GM12878 (cell line): ENCODE results near the gene TTC39C. TPM values are rescaled to one million over a fixed set of nuclear protein-coding genes. Genes with fewer than 3 reads are reported as not detected.

ENCODE experiments used
- ATAC-seq: fragments of 200-7000 bp; cut with Tn5 transposase; 3 replicates; pipeline ENCODE4 v1.9.1; 2020; ENCODE audit warnings: mild to moderate bottlenecking, moderate library complexity
- BruUV-seq: library from RNA; stranded (reverse); fragments of 400-500 nt; replicated peaks from 2 replicates; lab custom pipeline; 2021; lab: Mats Ljungman, UMichigan
- CTCF ChIA-PET: fragments of 300-600 bp; sonication (Branson Sonifier 250); formaldehyde crosslinking; extraction: SDS; loops from one replicate; lab custom pipeline; 2021; ENCODE audit warnings: inconsistent platforms; lab: Yijun Ruan, JAX
- POLR2A ChIA-PET: fragments of 350-600 bp; formaldehyde crosslinking; extraction: SDS; loops from one replicate; lab custom pipeline; 2021; ENCODE audit warnings: inconsistent platforms; lab: Charles Lee
- RAD21 ChIA-PET: fragments of 300-600 bp; sonication (Branson Sonifier 250); formaldehyde crosslinking; loops from one replicate; lab custom pipeline; 2023; ENCODE audit warnings: antibody characterized with exemption; ENCODE audit not compliant: unreplicated experiment; lab: Charles Lee
- SMC1A ChIA-PET: fragments of 300-600 bp; sonication (Branson Sonifier 250); formaldehyde crosslinking; loops from one replicate; lab custom pipeline; 2023; ENCODE audit not compliant: unreplicated experiment, uncharacterized antibody; lab: Charles Lee
- DNase-seq: peaks from one replicate; pipeline ENCODE4 v3.0.0-alpha.2; 2011; ENCODE audit warnings: low read depth, low spot score
- FAIRE-seq: peaks from 3 replicates; lab custom pipeline; 2011; peaks lifted over from hg19 to GRCh38; lab: Jason Lieb, UNC
- H2AFZ ChIP-seq: 2 replicates; pipeline ENCODE4 v1.6.0; 2011; ENCODE audit warnings: low read depth, low read length, control low read depth; ENCODE audit not compliant: control insufficient read depth
- H3K27ac ChIP-seq: 2 replicates; pipeline ENCODE4 v1.5.1; 2011; ENCODE audit warnings: control low read depth; ENCODE audit not compliant: control insufficient read depth, insufficient read depth
- H3K27me3 ChIP-seq, 2 experiments: replicated peaks in 1 of 2; 2 replicates each; pipeline versions ENCODE4 v1.6.0 to v1.6.1; 2011; ENCODE audit warnings: low read length in 1 of 2; ENCODE audit not compliant: control insufficient read depth in 2 of 2, insufficient read depth in 2 of 2
- H3K36me3 ChIP-seq, 2 experiments: 2 replicates each; pipeline ENCODE4 v1.5.1; 2011; ENCODE audit warnings: low read length in 1 of 2; ENCODE audit not compliant: control insufficient read depth in 2 of 2, insufficient read depth in 2 of 2
- H3K4me1 ChIP-seq: 2 replicates; pipeline ENCODE4 v1.6.1; 2011; ENCODE audit warnings: mild to moderate bottlenecking, low read length, moderate library complexity, mixed read lengths; ENCODE audit not compliant: control insufficient read depth, insufficient read depth
- H3K4me2 ChIP-seq: 2 replicates; pipeline ENCODE4 v1.6.0; 2011; ENCODE audit warnings: control low read depth; ENCODE audit not compliant: control insufficient read depth, insufficient read depth
- H3K4me3 ChIP-seq: fragments of 200-600 bp; sonication (generic); 2 replicates; pipeline ENCODE4 v1.5.1; 2016
- H3K79me2 ChIP-seq: 2 replicates; pipeline ENCODE4 v1.6.0; 2011; ENCODE audit warnings: low read length; ENCODE audit not compliant: control insufficient read depth, insufficient read depth
- H3K9ac ChIP-seq: 2 replicates; pipeline ENCODE4 v1.8.0; 2011; ENCODE audit warnings: low read length, control low read depth, mixed read lengths; ENCODE audit not compliant: control insufficient read depth, insufficient read depth
- H3K9me3 ChIP-seq: replicated peaks from 3 replicates; pipeline ENCODE4 v1.5.1; 2011; ENCODE audit warnings: mild to moderate bottlenecking, low read length; ENCODE audit not compliant: control insufficient read depth, insufficient read depth
- H4K20me1 ChIP-seq: 2 replicates; pipeline ENCODE4 v1.6.0; 2011; ENCODE audit not compliant: control insufficient read depth, insufficient read depth
- CEBPB ChIP-seq, 2 experiments: fragments of 150-350 bp in 1 of 2; IDR thresholded peaks; 2 replicates each; pipeline ENCODE4 v1.6.1; 2012 to 2014; ENCODE audit warnings: low read depth in 2 of 2, low read length in 2 of 2, borderline replicate concordance in 1 of 2, inconsistent platforms in 1 of 2
- DPF2 ChIP-seq: fragments of 450-650 bp; IDR thresholded peaks from 2 replicates; pipeline ENCODE4 v1.6.1; 2017; ENCODE audit warnings: mild to moderate bottlenecking
- EZH2 ChIP-seq: IDR thresholded peaks from 2 replicates; pipeline ENCODE4 v1.6.1; 2012; ENCODE audit warnings: low read depth, mild to moderate bottlenecking, control low read depth, inconsistent platforms, low read length, borderline replicate concordance; ENCODE audit not compliant: control insufficient read depth
- FOXM1 ChIP-seq: IDR thresholded peaks from 2 replicates; pipeline ENCODE4 v1.6.1; 2012; ENCODE audit warnings: low read depth, mild to moderate bottlenecking, inconsistent platforms, low read length, moderate library complexity
- KLF5 ChIP-seq: fragments of 450-650 bp; IDR thresholded peaks from 2 replicates; pipeline ENCODE4 v1.6.1; 2014; ENCODE audit warnings: mild to moderate bottlenecking; ENCODE audit not compliant: partially characterized antibody
- POLR2AphosphoS5 ChIP-seq: IDR thresholded peaks from 2 replicates; pipeline ENCODE4 v1.6.1; 2011; ENCODE audit warnings: mild to moderate bottlenecking, low read length, inconsistent platforms
- RB1 ChIP-seq: fragments of 450-650 bp; formaldehyde crosslinking; IDR thresholded peaks from 2 replicates; pipeline ENCODE4 v1.6.1; 2017; ENCODE audit warnings: mild to moderate bottlenecking, borderline replicate concordance
- ZNF217 ChIP-seq: fragments of 450-650 bp; IDR thresholded peaks from 2 replicates; pipeline ENCODE4 v1.6.1; 2017; ENCODE audit warnings: antibody characterized with exemption, mild to moderate bottlenecking
- ZZZ3 ChIP-seq: IDR thresholded peaks from 2 replicates; pipeline ENCODE4 v1.6.1; 2011; ENCODE audit warnings: low read depth; ENCODE audit not compliant: control insufficient read depth, insufficient read length
- whole genome bisulfite sequencing: methylation state at CpG from one replicate; pipeline ENCODE4 v1.1.6; 2016; ENCODE audit warnings: low lambda C conversion rate; ENCODE audit not compliant: insufficient replicate concordance, insufficient coverage; ENCODE audit errors: missing lambda C conversion rate; 5-methylcytosine and 5-hydroxymethylcytosine counted together
- in situ Hi-C: fragments of 300-500 bp; cut with MboI; formaldehyde crosslinking; loops from 9 replicates; pipeline ENCODE4 v1.14.3; 2018; ENCODE audit warnings: mixed read lengths
- intact Hi-C: fragments of 100-400 bp; cut with micrococcal nuclease; formaldehyde crosslinking; loops from one replicate; pipeline ENCODE4 v1.14.2; 2022; ENCODE audit not compliant: unreplicated experiment
- polyA plus RNA-seq, 11 experiments: library from polyadenylated mRNA; depleted of rRNA in 4 of 11; unstranded in 6 of 11; stranded (reverse) in 5 of 11; fragments of >200 nt; fragmentation: Nextera tagmentation in 4 of 11; fragmentation: Illumina TruSeq in 1 of 11; extraction: Ambion mirVana in 4 of 11; extraction: Trizol in 1 of 11; gene quantifications; 1 replicate in 1 of 11; 2 replicates in 10 of 11; pipeline versions ENCODE4 v1.2.1 to v1.2.3, GENCODE V29; 2011 to 2016; ENCODE audit warnings: inconsistent platforms in 2 of 11, missing spikeins in 2 of 11, low read depth in 1 of 11
- total RNA-seq, 4 experiments: library from RNA; depleted of rRNA in 3 of 4; stranded (reverse); fragments of >200 nt in 3 of 4; fragmentation: Illumina TruSeq in 1 of 4; extraction: Trizol in 1 of 4; gene quantifications; 2 replicates each; pipeline versions ENCODE4 v1.2.1 to v1.2.3, GENCODE V29; 2013 to 2021
- TF ChIP-seq, protein P1 (sequence below): fragments of 450-650 bp; formaldehyde crosslinking; IDR thresholded peaks from 2 replicates; pipeline ENCODE4 v1.5.0; 2022; ENCODE audit warnings: mild to moderate bottlenecking, missing genetic modification characterization
- TF ChIP-seq, protein P2 (sequence below): fragments of 450-650 bp; IDR thresholded peaks from 2 replicates; pipeline ENCODE4 v1.6.1; 2018; ENCODE audit warnings: borderline replicate concordance, mild to moderate bottlenecking; ENCODE audit not compliant: partially characterized antibody

Gene TTC39C
- total and polyA plus RNA-seq, 10 of the 15 experiments (the other 5 are each of a cell fraction or from before 2014, with no cell fraction given), result 21.1 to 91.0 (median 64.8) TPM

DNA sequence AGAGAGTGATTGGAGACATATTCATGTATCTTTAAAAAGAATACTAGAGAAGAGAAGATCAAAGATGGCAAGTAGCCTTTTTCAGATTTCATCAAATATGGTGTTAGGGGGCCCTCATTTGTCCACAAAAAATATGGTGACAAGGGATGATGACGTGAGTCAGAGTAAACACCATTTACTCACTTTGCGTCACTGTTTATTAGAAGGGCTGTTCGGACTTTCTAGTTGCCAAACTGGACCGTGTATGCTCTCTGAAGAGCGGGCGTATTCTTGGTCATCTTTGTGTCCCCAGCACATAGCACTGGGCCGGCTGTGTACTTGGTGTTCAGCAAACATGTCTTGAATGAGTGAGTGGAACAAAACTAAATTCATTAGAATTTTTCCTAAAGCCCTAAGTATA, 37.5 kb downstream of the TTC39C start:
- Histone ChIP-seq H4K20me1 (no peaks in the 10 kb centered on the region), H3K4me2 (no peak overlapping the region), H3K4me1 (peaks cover 40% of the 10 kb centered on the region)
- DNase-seq, result no peak
- BruUV-seq, result no TSS peak
- TF ChIP-seq POLR2AphosphoS5, result no peak
- TF ChIP-seq, all 136 proteins: peak for 0
- Histone ChIP-seq H3K27me3 (no peaks in the 10 kb centered on the region), H3K36me3 (no peaks in the 10 kb centered on the region), H3K79me2 (peaks cover 58% of the 10 kb centered on the region), H3K4me3 (no peak overlapping the region), H3K9ac (no peak overlapping the region), H3K9me3 (no peaks in the 10 kb centered on the region), H3K27ac (no peak overlapping the region; the same call in 1 of the 2 replicates), H2AFZ (no peak overlapping the region)
- POLR2A ChIA-PET, result no interaction called here
- WGBS, result 90% methylated on average over 7 of the region's 7 CpGs
- CTCF ChIA-PET, result no interaction called here
- SMC1A ChIA-PET, result interaction anchor here (1.7 kb wide), 1 partner anchor 9 kb away, joined by 5 read pairs; no protein-coding TSS in a partner anchor
- intact Hi-C loops, result no loop called here
- RAD21 ChIA-PET, result no interaction called here
- FAIRE-seq, result no peak
- in situ Hi-C loops, result no loop called here
- no peak for ATAC-seq

DNA sequence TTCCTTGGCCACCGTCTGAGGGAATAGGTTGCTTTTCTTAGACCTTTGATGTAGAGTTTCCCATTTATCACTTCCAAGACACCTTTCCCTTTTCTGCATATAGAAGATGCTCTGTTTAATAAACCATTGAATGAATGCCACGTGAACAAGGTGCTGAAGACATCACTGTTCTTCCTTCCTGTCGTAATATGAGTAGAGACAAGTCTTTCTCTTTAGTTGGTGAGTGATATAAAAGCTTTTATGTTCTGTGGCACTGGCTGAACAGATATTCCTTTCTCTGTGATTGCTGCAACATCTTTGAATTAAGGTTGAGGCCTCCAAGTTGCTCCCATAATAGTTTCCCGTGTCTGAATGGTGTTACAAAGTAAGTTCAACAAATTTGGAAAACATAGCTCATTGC, 38.7 kb downstream of the TTC39C start:
- BruUV-seq, result no TSS peak
- H3K9me3 ChIP-seq, result 0 out of 3 replicates have a peak, but pooled peaks cover 2% of the 10 kb centered on the region
- ChIA-PET POLR2A (no interaction called here), CTCF (interaction anchor here (0.6 kb wide), 1 partner anchor 1592 kb away, joined by 4 read pairs; no protein-coding TSS in a partner anchor), SMC1A (interaction anchor here (0.5 to 1.7 kb wide), 3 partner anchors 10 to 151 kb away, joined by 3 to 5 read pairs (median 4); no protein-coding TSS in a partner anchor), RAD21 (interaction anchor here (1.3 kb wide), 2 partner anchors 15 to 86 kb away, joined by 3 read pairs; no protein-coding TSS in a partner anchor)
- H3K27me3 ChIP-seq, result no peaks in the 10 kb centered on the region
- no peak overlapping the region for H3K27ac ChIP-seq
- FAIRE-seq (no peak), DNase-seq (no peak), ATAC-seq (no peak)
- no peaks in the 10 kb centered on the region for H4K20me1 ChIP-seq
- peaks cover 65% of the 10 kb centered on the region for H3K79me2 ChIP-seq
- no peak overlapping the region for H2AFZ ChIP-seq
- no peak overlapping the region for H3K9ac ChIP-seq
- H3K36me3 ChIP-seq, result no peaks in the 10 kb centered on the region
- H3K4me1 ChIP-seq, result peaks cover 40% of the 10 kb centered on the region
- intact Hi-C loops (no loop called here), in situ Hi-C loops (no loop called here)
- no peak overlapping the region for H3K4me3 ChIP-seq
- no peak overlapping the region for H3K4me2 ChIP-seq
- WGBS, result 59% methylated on average over 4 of the region's 4 CpGs
- TF ChIP-seq, protein P1, sequence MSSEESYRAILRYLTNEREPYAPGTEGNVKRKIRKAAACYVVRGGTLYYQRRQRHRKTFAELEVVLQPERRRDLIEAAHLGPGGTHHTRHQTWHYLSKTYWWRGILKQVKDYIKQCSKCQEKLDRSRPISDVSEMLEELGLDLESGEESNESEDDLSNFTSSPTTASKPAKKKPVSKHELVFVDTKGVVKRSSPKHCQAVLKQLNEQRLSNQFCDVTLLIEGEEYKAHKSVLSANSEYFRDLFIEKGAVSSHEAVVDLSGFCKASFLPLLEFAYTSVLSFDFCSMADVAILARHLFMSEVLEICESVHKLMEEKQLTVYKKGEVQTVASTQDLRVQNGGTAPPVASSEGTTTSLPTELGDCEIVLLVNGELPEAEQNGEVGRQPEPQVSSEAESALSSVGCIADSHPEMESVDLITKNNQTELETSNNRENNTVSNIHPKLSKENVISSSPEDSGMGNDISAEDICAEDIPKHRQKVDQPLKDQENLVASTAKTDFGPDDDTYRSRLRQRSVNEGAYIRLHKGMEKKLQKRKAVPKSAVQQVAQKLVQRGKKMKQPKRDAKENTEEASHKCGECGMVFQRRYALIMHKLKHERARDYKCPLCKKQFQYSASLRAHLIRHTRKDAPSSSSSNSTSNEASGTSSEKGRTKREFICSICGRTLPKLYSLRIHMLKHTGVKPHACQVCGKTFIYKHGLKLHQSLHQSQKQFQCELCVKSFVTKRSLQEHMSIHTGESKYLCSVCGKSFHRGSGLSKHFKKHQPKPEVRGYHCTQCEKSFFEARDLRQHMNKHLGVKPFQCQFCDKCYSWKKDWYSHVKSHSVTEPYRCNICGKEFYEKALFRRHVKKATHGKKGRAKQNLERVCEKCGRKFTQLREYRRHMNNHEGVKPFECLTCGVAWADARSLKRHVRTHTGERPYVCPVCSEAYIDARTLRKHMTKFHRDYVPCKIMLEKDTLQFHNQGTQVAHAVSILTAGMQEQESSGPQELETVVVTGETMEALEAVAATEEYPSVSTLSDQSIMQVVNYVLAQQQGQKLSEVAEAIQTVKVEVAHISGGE (CRISPR knock-in tag), result no peak
- no peak for TF ChIP-seq EZH2
- no peak for TF ChIP-seq ZZZ3
- no peak for TF ChIP-seq KLF5
- no peak for TF ChIP-seq DPF2
- no peak for TF ChIP-seq ZNF217
- TF ChIP-seq, protein P2, sequence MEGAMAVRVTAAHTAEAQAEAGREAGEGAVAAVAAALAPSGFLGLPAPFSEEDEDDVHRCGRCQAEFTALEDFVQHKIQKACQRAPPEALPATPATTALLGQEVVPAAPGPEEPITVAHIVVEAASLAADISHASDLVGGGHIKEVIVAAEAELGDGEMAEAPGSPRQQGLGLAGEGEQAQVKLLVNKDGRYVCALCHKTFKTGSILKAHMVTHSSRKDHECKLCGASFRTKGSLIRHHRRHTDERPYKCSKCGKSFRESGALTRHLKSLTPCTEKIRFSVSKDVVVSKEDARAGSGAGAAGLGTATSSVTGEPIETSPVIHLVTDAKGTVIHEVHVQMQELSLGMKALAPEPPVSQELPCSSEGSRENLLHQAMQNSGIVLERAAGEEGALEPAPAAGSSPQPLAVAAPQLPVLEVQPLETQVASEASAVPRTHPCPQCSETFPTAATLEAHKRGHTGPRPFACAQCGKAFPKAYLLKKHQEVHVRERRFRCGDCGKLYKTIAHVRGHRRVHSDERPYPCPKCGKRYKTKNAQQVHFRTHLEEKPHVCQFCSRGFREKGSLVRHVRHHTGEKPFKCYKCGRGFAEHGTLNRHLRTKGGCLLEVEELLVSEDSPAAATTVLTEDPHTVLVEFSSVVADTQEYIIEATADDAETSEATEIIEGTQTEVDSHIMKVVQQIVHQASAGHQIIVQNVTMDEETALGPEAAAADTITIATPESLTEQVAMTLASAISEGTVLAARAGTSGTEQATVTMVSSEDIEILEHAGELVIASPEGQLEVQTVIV, result no peak
- TF ChIP-seq RB1, result no peak
- TF ChIP-seq FOXM1, result no peak
- no peak for TF ChIP-seq CEBPB (IDR thresholded peaks at IDR 0.05; ENCODE audit: borderline replicate concordance in 1 of 2, low read depth in 2 of 2, low read length in 2 of 2)
